ENCODE measurements around the gene TERC. TPM values are rescaled to one million over a fixed set of nuclear protein-coding genes. Genes with fewer than 3 reads are reported as not detected.

Gene TERC
- total RNA-seq, 1 donor from 2014 or later, result 6.4 TPM

DNA sequence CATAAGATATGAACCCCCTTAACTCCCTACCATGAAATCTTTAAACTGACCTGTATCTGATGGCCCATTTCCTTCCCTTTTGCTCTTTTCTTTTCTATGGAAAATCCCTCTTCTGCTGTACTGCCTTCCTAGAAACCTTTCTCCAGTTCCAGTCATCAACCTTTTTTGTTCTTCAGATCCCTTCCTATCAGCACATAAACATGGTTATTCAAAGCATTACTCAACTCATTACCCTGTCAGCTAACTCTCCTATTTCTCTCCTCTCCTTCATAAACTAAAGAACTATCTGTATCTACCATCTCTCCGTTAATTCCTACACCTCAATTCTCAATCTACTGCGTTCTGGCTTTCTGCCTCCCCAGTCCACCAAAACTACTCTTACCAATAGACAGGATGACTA, 13.0 kb downstream of the TERC start:
- H3K27me3 Mint-ChIP-seq (ENCODE audit: unreplicated experiment), result no peaks in the 10 kb centered on the region
- H3K27ac Mint-ChIP-seq (ENCODE audit: unreplicated experiment), result no peak overlapping the region
- no peaks in the 10 kb centered on the region for H3K36me3 Mint-ChIP-seq (ENCODE audit: unreplicated experiment)

DNA sequence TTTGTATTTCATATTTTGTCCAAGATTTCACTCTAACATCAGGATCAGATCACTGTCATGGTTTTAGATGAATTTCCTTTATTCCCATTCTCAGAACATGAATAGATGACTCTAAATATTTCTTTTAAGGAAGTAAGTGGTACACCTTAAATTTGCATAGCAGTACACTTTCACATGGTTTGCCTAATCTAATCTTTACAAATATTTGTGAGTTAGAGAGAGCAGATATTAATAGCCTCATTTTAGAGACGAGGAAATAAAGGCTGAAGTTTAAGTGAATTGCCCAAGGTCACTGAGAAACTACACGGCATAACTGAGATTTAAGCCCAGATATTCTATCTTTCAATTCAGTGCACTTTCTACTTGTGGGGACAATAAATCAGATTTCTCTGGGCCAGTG, 14.2 kb downstream of the TERC start:
- H3K27ac Mint-ChIP-seq (ENCODE audit: unreplicated experiment), result no peak overlapping the region
- DNase-seq, result no peak
- no peaks in the 10 kb centered on the region for H3K27me3 Mint-ChIP-seq (ENCODE audit: unreplicated experiment)
- no peaks in the 10 kb centered on the region for H3K4me1 Mint-ChIP-seq (ENCODE audit: low read depth, unreplicated experiment)
- H3K4me3 Mint-ChIP-seq (ENCODE audit: unreplicated experiment), result no peak overlapping the region
- TF ChIP-seq, protein P1, sequence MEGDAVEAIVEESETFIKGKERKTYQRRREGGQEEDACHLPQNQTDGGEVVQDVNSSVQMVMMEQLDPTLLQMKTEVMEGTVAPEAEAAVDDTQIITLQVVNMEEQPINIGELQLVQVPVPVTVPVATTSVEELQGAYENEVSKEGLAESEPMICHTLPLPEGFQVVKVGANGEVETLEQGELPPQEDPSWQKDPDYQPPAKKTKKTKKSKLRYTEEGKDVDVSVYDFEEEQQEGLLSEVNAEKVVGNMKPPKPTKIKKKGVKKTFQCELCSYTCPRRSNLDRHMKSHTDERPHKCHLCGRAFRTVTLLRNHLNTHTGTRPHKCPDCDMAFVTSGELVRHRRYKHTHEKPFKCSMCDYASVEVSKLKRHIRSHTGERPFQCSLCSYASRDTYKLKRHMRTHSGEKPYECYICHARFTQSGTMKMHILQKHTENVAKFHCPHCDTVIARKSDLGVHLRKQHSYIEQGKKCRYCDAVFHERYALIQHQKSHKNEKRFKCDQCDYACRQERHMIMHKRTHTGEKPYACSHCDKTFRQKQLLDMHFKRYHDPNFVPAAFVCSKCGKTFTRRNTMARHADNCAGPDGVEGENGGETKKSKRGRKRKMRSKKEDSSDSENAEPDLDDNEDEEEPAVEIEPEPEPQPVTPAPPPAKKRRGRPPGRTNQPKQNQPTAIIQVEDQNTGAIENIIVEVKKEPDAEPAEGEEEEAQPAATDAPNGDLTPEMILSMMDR (IDR thresholded peaks at IDR 0.05; ENCODE audit: partially characterized antibody, unreplicated experiment), result no peak
- H3K9me3 Mint-ChIP-seq (ENCODE audit: unreplicated experiment), result no peaks in the 10 kb centered on the region
- no peaks in the 10 kb centered on the region for H3K36me3 Mint-ChIP-seq (ENCODE audit: unreplicated experiment)

More for the DNA sequence above, 13.0 kb downstream of the TERC start:
- H3K9me3 Mint-ChIP-seq (ENCODE audit: unreplicated experiment), result no peaks in the 10 kb centered on the region
- no peak for DNase-seq
- no peaks in the 10 kb centered on the region for H3K4me1 Mint-ChIP-seq (ENCODE audit: low read depth, unreplicated experiment)
- H3K4me3 Mint-ChIP-seq (ENCODE audit: unreplicated experiment), result no peak overlapping the region
- TF ChIP-seq, protein P1 (IDR thresholded peaks at IDR 0.05; ENCODE audit: partially characterized antibody, unreplicated experiment), result no peak

DNA sequence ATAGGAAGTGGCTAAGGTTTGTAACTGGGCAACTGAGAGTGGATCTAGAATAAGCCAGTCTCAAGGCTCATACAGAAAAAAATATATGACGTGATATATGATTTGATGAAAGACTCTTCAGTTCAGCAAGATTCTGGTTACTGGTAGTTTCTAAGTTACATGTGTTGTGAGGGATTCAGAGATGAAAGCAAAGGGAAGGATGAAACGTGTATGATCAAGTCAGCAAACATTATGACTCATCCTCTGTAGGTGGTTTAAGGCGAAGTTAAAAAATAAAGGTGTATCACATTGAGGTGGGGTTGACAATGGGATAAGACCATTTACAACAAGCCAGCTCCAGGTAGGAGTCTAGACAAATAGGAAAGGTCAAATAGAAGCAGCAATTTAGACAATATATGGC, 16.2 kb downstream of the TERC start:
- H3K9me3 Mint-ChIP-seq (ENCODE audit: unreplicated experiment), result no peaks in the 10 kb centered on the region
- no peak overlapping the region for H3K27ac Mint-ChIP-seq (ENCODE audit: unreplicated experiment)
- TF ChIP-seq, protein P1 (IDR thresholded peaks at IDR 0.05; ENCODE audit: partially characterized antibody, unreplicated experiment), result no peak
- H3K36me3 Mint-ChIP-seq (ENCODE audit: unreplicated experiment), result no peaks in the 10 kb centered on the region
- no peaks in the 10 kb centered on the region for H3K27me3 Mint-ChIP-seq (ENCODE audit: unreplicated experiment)
- no peak for DNase-seq
- H3K4me1 Mint-ChIP-seq (ENCODE audit: low read depth, unreplicated experiment), result no peaks in the 10 kb centered on the region
- H3K4me3 Mint-ChIP-seq (ENCODE audit: unreplicated experiment), result no peak overlapping the region

DNA sequence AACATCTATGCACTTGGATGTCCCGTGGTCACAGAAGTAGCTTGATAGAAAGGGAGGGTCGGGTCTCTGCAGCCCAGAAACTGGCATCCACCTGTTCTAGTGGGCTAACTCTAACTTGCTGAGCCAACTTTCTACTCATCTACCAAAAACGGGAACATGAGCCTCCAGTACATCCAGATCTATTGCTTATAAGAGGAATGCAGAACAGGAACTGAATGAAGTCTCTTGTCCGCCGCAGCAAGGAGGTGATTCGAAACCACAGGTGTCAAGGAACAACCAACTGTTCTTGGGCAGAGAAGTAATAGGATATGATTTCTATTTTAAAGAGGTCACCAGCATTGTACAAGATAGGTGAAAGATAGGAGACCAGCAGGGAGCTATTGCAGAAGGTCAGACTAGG, 17.9 kb downstream of the TERC start:
- H3K27ac Mint-ChIP-seq (ENCODE audit: unreplicated experiment), result no peak overlapping the region

DNA sequence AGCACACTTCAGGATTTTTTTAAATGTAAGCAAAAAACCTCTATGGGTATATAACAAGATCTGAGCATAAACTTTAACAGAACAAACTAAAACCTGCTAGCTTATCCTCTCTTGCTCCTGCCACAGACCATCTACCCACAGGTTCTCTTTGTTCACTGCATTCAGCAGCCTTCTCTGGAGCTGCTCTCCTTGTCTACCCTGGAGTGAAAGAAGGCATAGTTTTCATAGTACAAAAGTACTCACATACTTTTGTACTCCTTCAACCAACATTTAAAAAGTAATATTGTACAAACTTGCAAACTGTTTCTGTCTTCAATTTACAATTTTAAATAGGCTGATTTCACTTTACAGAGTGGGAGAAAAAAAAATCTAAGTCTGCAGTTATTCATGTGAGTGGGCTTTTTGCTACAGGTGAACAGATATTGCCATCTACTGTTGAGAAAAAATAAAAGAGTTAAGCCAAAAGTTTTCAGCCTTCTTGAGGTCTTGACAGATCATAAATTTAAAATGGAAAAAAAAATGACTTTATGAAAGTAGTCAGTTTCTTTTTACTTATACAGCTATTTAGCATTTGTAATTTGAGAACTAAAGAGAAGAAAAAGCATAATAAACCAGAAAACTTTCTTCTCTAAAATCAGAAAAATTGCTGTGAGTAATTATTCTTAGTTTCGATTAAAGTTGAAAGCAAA, 20.4 kb downstream of the TERC start:
- TF ChIP-seq, protein P1 (IDR thresholded peaks at IDR 0.05; ENCODE audit: partially characterized antibody, unreplicated experiment), result no peak
- no peak overlapping the region for H3K4me3 Mint-ChIP-seq (ENCODE audit: unreplicated experiment)
- no peak for DNase-seq
- H3K36me3 Mint-ChIP-seq (ENCODE audit: unreplicated experiment), result no peaks in the 10 kb centered on the region
- H3K27ac Mint-ChIP-seq (ENCODE audit: unreplicated experiment), result no peak overlapping the region
- no peaks in the 10 kb centered on the region for H3K4me1 Mint-ChIP-seq (ENCODE audit: low read depth, unreplicated experiment)
- H3K9me3 Mint-ChIP-seq (ENCODE audit: unreplicated experiment), result no peaks in the 10 kb centered on the region
- no peaks in the 10 kb centered on the region for H3K27me3 Mint-ChIP-seq (ENCODE audit: unreplicated experiment)

More for the DNA sequence above, 17.9 kb downstream of the TERC start:
- no peak for DNase-seq
- TF ChIP-seq, protein P1 (IDR thresholded peaks at IDR 0.05; ENCODE audit: partially characterized antibody, unreplicated experiment), result no peak
- Mint-ChIP-seq H3K4me1 (ENCODE audit: low read depth, unreplicated experiment) (no peaks in the 10 kb centered on the region), H3K27me3 (ENCODE audit: unreplicated experiment) (no peaks in the 10 kb centered on the region), H3K9me3 (ENCODE audit: unreplicated experiment) (no peaks in the 10 kb centered on the region), H3K4me3 (ENCODE audit: unreplicated experiment) (no peak overlapping the region), H3K36me3 (ENCODE audit: unreplicated experiment) (no peaks in the 10 kb centered on the region)

Measured in glutamatergic neuron (in vitro differentiated cells).